Kidney (tissue), 14 donors: Measurements from ENCODE around the gene KCNQ5. TPM values are rescaled to one million over a fixed set of nuclear protein-coding genes. Genes with fewer than 3 reads are reported as not detected.

Experiments used
- DNase-seq, 5 donors: peaks; one replicate each; pipeline ENCODE4 v3.0.0-alpha.2; 2013 to 2020
- FAIRE-seq: peaks from 2 replicates; lab custom pipeline; 2012; peaks lifted over from hg19 to GRCh38; lab: Jason Lieb, UNC
- H3K27ac ChIP-seq, 2 donors: one replicate each; pipeline ENCODE4 v1.7.0; 2013; ENCODE audit warnings: low read depth in 2 of 2, low read length in 2 of 2, inconsistent platforms in 1 of 2
- H3K27me3 ChIP-seq: one replicate; pipeline ENCODE4 v1.7.1; 2013; ENCODE audit warnings: low read length, inconsistent platforms; ENCODE audit not compliant: control insufficient read depth, insufficient read depth
- H3K36me3 ChIP-seq, 3 donors: one replicate each; pipeline versions ENCODE4 v1.7.0 to v1.7.1; 2013; ENCODE audit warnings: low read length in 3 of 3, control low read depth in 1 of 3, inconsistent platforms in 1 of 3; ENCODE audit not compliant: insufficient read depth in 3 of 3, control insufficient read depth in 2 of 3
- H3K4me1 ChIP-seq, 3 donors: one replicate each; pipeline versions ENCODE4 v1.7.0 to v1.7.1; 2013; ENCODE audit warnings: low read length in 3 of 3, inconsistent platforms in 1 of 3, low read depth in 1 of 3; ENCODE audit not compliant: control insufficient read depth in 2 of 3, insufficient read depth in 2 of 3
- H3K4me3 ChIP-seq, 3 donors: one replicate each; pipeline versions ENCODE4 v1.7.0 to v1.8.1; 2013; ENCODE audit warnings: low read length in 3 of 3, control low read depth in 1 of 3, inconsistent platforms in 1 of 3
- H3K9ac ChIP-seq, 3 donors: one replicate each; pipeline versions ENCODE4 v1.7.0 to v1.7.1; 2013; ENCODE audit warnings: low read length in 3 of 3, control low read depth in 1 of 3, inconsistent platforms in 1 of 3
- H3K9me3 ChIP-seq, 3 donors: one replicate each; pipeline versions ENCODE4 v1.7.0 to v1.7.1; 2013; ENCODE audit warnings: low read length in 3 of 3, control low read depth in 1 of 3, inconsistent platforms in 1 of 3; ENCODE audit not compliant: control insufficient read depth in 2 of 3, insufficient read depth in 1 of 3
- CTCF ChIP-seq: IDR thresholded peaks from 3 replicates; pipeline ENCODE4 v1.5.1; 2012; ENCODE audit warnings: mild to moderate bottlenecking, moderate library complexity, borderline replicate concordance; ENCODE audit not compliant: insufficient read depth; ENCODE audit errors: extremely low read depth
- intact Hi-C: fragments of 100-400 bp; cut with DNase I; formaldehyde crosslinking; loops from one replicate; pipeline ENCODE4 v1.11.1; 2022
- polyA plus RNA-seq: library from polyadenylated mRNA; stranded (reverse); fragments of 350-450 nt; fragmentation: Illumina TruSeq; extraction: RNeasy Lipid Tissue Mini Kit (QIAGEN cat#74804); gene quantifications from one replicate; pipeline ENCODE4 v1.2.3, GENCODE V29; 2014; ENCODE audit warnings: low read depth, low replicate concordance; ENCODE audit not compliant: insufficient read depth
- total RNA-seq: library from RNA; stranded (reverse); fragmentation: NEBNext Ultra II Directional; extraction: Animal tissue kit (Norgen Biotek cat#: 25700); gene quantifications from one replicate; pipeline ENCODE4 v1.2.1, GENCODE V29; 2021
- donor health status: control.
- donor health status: control.
- donor health status: control.
- donor health status: control.
- donor health status: control.
- donor health status: DM: yes; HTN: yes; CAD: no.
- donor health status: Normal renal cell carcinoma (clear cell type).

KCNQ5 gene
- total and polyA plus RNA-seq, 2 donors from 2014 or later = 0.50 TPM; not detected in 1

GRCh38 chr6:72721346-72721745 lies 99.5 kb downstream of the KCNQ5 start:
- intact Hi-C loops = no loop called here
- FAIRE-seq = no peak
- no peaks in the 10 kb centered on the region for H3K4me1 ChIP-seq
- H3K27ac ChIP-seq = no peak overlapping the region
- no peak for DNase-seq
- H3K27me3 ChIP-seq = no peaks in the 10 kb centered on the region
- no peak for TF ChIP-seq CTCF
- H3K9ac ChIP-seq = no peak overlapping the region
- H3K4me3 ChIP-seq = no peak overlapping the region
- H3K36me3 ChIP-seq = no peaks in the 10 kb centered on the region
- H3K9me3 ChIP-seq = no peaks in the 10 kb centered on the region

GRCh38 chr6:72724545-72724944 lies 102.7 kb downstream of the KCNQ5 start:
- Histone ChIP-seq H3K9me3 (no peaks in the 10 kb centered on the region), H3K9ac (no peak overlapping the region), H3K4me3 (no peak overlapping the region), H3K27ac (no peak overlapping the region), H3K27me3 (no peaks in the 10 kb centered on the region), H3K36me3 (no peaks in the 10 kb centered on the region), H3K4me1 (no peaks in the 10 kb centered on the region)
- intact Hi-C loops = no loop called here
- no peak for TF ChIP-seq CTCF
- FAIRE-seq (no peak), DNase-seq (peak in 2 of 5 donors; percentile 7 to 11)

- no peak overlapping the region for H3K4me3 ChIP-seq
- H3K4me1 ChIP-seq = no peaks in the 10 kb centered on the region
- H3K27me3 ChIP-seq = no peaks in the 10 kb centered on the region
- DNase-seq = no peak
- intact Hi-C loops = no loop called here
- H3K27ac ChIP-seq = no peak overlapping the region
- TF ChIP-seq CTCF = no peak
- H3K9ac ChIP-seq = no peak overlapping the region
- FAIRE-seq = no peak
- no peaks in the 10 kb centered on the region for H3K36me3 ChIP-seq
- no peaks in the 10 kb centered on the region for H3K9me3 ChIP-seq
Observed at GRCh38 chr6:72728706-72729343, 107.0 kb downstream of the KCNQ5 start.

GRCh38 chr6:72733045-72733444 lies 111.2 kb downstream of the KCNQ5 start:
- Histone ChIP-seq H3K4me3 (no peak overlapping the region), H3K9me3 (no peaks in the 10 kb centered on the region), H3K4me1 (no peaks in the 10 kb centered on the region), H3K27ac (no peak overlapping the region), H3K9ac (no peak overlapping the region), H3K36me3 (no peaks in the 10 kb centered on the region), H3K27me3 (no peaks in the 10 kb centered on the region)
- FAIRE-seq (no peak), DNase-seq (no peak)
- intact Hi-C loops = no loop called here
- TF ChIP-seq CTCF = no peak
